UCSD-AML1 (cell line): Measurements from ENCODE around the gene CERKL.

Experiments
- DNase-seq: peaks from one replicate; lab custom pipeline; 2025; ENCODE audit not compliant: unreplicated experiment; lab: John Stamatoyannopoulos, UW

CERKL gene

GRCh38 chr2:181628590-181629585 lies 28.0 kb downstream of the CERKL start:
- DNase-seq = no peak

- no peak for DNase-seq
Observed at GRCh38 chr2:181627545-181627944, 29.4 kb downstream of the CERKL start.

- no peak for DNase-seq
Observed at GRCh38 chr2:181626671-181627070, 30.2 kb downstream of the CERKL start.

- no peak for DNase-seq
Observed at GRCh38 chr2:181623159-181623558, 33.7 kb downstream of the CERKL start.

- DNase-seq = no peak
Observed at GRCh38 chr2:181621779-181622490, 35.0 kb downstream of the CERKL start.

- no peak for DNase-seq
Observed at GRCh38 chr2:181619516-181619915, 37.4 kb downstream of the CERKL start.

GRCh38 chr2:181616715-181617114 lies 40.2 kb downstream of the CERKL start:
- no peak for DNase-seq

- no peak for DNase-seq
Observed at GRCh38 chr2:181614874-181615638, 41.8 kb downstream of the CERKL start.

- no peak for DNase-seq
Observed at GRCh38 chr2:181613241-181613640, 43.7 kb downstream of the CERKL start.

GRCh38 chr2:181607629-181608590 lies 49.0 kb downstream of the CERKL start:
- DNase-seq = peak; percentile 32

GRCh38 chr2:181605889-181606837 lies 50.7 kb downstream of the CERKL start:
- no peak for DNase-seq

GRCh38 chr2:181602017-181602416 lies 54.9 kb downstream of the CERKL start:
- DNase-seq = no peak

GRCh38 chr2:181596556-181596955 lies 60.3 kb downstream of the CERKL start:
- no peak for DNase-seq

- DNase-seq = no peak
Observed at GRCh38 chr2:181594322-181594721, 62.6 kb downstream of the CERKL start.

GRCh38 chr2:181589779-181590178 lies 67.1 kb downstream of the CERKL start:
- no peak for DNase-seq

GRCh38 chr2:181588546-181588945 lies 68.4 kb downstream of the CERKL start:
- DNase-seq = no peak

- DNase-seq = peak; percentile 17
Observed at GRCh38 chr2:181586569-181587081, 70.3 kb downstream of the CERKL start.

GRCh38 chr2:181585732-181586131 lies 71.2 kb downstream of the CERKL start:
- DNase-seq = no peak

GRCh38 chr2:181581534-181581933 lies 75.4 kb downstream of the CERKL start:
- DNase-seq = no peak
